SK-N-MC (cell line): ENCODE results near the gene BEST4.

Source experiments
- DNase-seq: peaks from one replicate; pipeline ENCODE4 v3.0.0-alpha.2; 2011; ENCODE audit warnings: low read depth, low spot score
- H3K27ac ChIP-seq: fragments of 200-600 bp; sonication (generic); 2 replicates; pipeline ENCODE4 v1.5.1; 2016; ENCODE audit warnings: mixed run types
- H3K36me3 ChIP-seq: fragments of 200-600 bp; sonication (generic); 2 replicates; pipeline ENCODE4 v1.6.1; 2017; ENCODE audit warnings: antibody characterized with exemption, low read length, mixed read lengths; ENCODE audit not compliant: insufficient read depth
- H3K4me3 ChIP-seq: fragments of 200-600 bp; sonication (generic); 2 replicates; pipeline ENCODE4 v1.5.1; 2016
- H3K9ac ChIP-seq: fragments of 200-600 bp; sonication (generic); 2 replicates; pipeline ENCODE4 v1.8.0; 2017; ENCODE audit warnings: mixed run types, mixed read lengths; ENCODE audit not compliant: insufficient read length
- H3K9me3 ChIP-seq: fragments of 200-600 bp; sonication (generic); 2 replicates; pipeline ENCODE4 v1.6.1; 2017; ENCODE audit warnings: low read depth, mild to moderate bottlenecking, antibody characterized with exemption, low read length, moderate library complexity, mixed read lengths
- EZH2 ChIP-seq: fragments of 200-600 bp; sonication (generic); IDR thresholded peaks from one replicate; pipeline ENCODE4 v1.6.1; 2017; ENCODE audit warnings: antibody characterized with exemption
- FOXP2 ChIP-seq: optimal IDR thresholded peaks from 2 replicates; pipeline ENCODE3; 2011; ENCODE audit warnings: mild to moderate bottlenecking, moderate library complexity; ENCODE audit not compliant: insufficient read depth; ENCODE audit errors: extremely low read length, control extremely low read depth
- POLR2AphosphoS5 ChIP-seq: IDR thresholded peaks from 2 replicates; pipeline ENCODE4 v1.6.1; 2012; ENCODE audit warnings: mild to moderate bottlenecking, low read depth, low read length, borderline replicate concordance

The BEST4 gene

DNA sequence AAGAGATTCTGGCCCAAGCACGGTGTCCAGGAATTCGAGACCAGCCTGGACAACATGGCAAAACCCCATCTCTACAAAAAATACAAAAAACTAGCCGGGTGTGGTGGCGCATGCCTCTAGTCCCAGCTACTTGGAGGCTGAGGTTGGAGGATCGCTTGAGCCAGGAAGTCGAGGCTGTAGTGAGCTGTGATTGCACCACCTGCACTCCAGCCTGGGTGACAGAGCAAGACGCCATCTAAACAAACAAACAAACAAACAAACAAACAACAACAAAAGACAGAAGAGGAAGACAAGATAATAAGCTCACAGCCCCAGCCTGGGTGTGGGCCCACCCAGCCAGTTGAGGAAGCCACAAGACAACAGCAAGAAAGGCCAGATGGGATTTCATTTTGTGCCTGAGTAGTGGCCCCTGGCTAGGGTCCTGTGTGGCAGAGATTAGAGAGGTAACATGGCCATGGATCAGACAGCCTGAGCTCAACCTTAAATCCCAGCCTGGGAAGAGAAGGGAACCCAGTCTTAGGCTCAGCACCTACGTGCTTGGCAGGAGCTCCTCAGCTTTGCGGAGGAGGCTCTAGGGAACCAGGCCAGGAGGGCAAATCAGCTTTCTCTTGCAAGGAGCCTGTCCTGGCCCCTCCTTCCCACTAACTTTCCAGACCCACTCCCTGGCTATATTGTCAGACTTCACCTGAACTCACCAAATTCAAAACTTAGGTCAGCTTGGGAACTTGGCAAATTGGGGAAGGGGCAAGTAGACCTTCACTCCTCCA lies 4.9 kb upstream of the BEST4 start:
- Histone ChIP-seq H3K9me3 (no peaks in the 10 kb centered on the region), H3K9ac (no peak overlapping the region), H3K36me3 (no peaks in the 10 kb centered on the region), H3K4me3 (no peak overlapping the region), H3K27ac (no peak overlapping the region)
- DNase-seq: no peak
- TF ChIP-seq FOXP2 (no peak), POLR2AphosphoS5 (no peak), EZH2 (no peak)

DNA sequence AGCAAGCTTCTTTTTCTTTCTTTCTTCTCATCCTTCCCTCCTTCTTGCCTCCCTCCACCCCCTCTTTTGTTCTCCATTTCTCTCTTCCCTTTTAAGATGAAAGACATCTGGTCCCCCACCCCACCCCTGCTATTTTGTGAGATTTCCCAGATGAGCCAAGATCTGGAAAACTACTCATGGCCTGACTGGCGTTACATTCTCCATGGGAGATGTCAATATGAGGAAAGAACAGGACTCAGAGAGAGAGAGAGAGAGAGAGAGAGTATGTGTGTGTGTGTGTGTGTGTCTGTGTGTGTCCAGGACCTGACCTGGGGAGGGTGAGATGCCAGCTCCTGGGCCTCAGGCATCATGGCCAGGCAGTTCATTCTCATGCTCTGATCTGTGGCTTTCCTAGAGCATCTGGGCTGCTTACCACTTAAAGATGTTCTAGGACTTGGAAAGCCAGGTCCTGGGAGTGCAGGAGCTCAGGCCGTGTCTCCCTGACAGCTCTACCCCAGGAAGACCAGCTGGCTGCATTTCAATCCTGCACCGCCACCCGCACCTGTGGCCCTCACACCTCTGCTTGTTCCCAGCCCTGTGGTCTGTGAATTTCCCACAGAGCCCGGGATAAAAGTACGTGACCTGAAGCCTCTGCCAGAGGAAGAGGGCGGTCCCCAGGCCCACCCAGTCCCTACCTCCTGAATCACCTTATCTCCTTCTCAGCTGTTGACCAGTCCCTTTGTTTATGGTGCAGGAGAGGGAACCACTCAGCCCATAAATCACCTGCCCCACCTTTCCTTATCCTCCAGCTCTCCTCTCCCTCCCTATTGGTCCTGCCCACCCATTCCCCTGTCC lies 3.2 kb upstream of the BEST4 start:
- no peak overlapping the region for H3K9ac ChIP-seq
- no peaks in the 10 kb centered on the region for H3K9me3 ChIP-seq
- no peak overlapping the region for H3K4me3 ChIP-seq
- H3K27ac ChIP-seq: no peak overlapping the region
- DNase-seq: no peak
- no peaks in the 10 kb centered on the region for H3K36me3 ChIP-seq
- TF ChIP-seq EZH2 (no peak), POLR2AphosphoS5 (no peak), FOXP2 (no peak)

DNA sequence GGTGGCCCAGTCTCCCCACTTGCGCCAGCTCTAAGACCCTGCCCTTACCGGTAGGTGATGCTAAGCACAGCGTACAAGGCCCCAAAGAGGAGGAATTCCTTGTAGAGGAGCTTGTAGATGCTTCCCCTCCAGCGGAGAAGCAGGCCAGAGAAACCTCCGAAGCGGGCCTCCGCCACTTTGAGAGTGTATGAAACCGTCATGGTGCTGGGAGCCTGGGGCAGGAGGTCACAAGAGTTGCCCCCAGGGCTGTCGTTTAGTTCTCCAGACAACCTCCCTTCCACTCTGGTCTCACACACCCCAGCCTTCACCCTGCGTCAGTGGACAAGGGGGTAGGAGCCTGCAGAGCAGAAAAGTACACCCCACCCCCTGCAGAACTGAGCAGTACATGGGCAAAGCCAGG lies 464 bp downstream of the BEST4 start:
- TF ChIP-seq FOXP2 (no peak), POLR2AphosphoS5 (no peak), EZH2 (no peak)
- Histone ChIP-seq H3K9ac (no peak overlapping the region), H3K4me3 (no peak overlapping the region), H3K9me3 (no peaks in the 10 kb centered on the region), H3K36me3 (no peaks in the 10 kb centered on the region), H3K27ac (no peak overlapping the region)
- no peak for DNase-seq

- DNase-seq: no peak
- H3K4me3 ChIP-seq: no peak overlapping the region
- no peak for TF ChIP-seq EZH2
- no peak for TF ChIP-seq POLR2AphosphoS5
- TF ChIP-seq FOXP2: no peak
- H3K9me3 ChIP-seq: no peaks in the 10 kb centered on the region
- H3K27ac ChIP-seq: no peak overlapping the region
- no peak overlapping the region for H3K9ac ChIP-seq
- H3K36me3 ChIP-seq: peaks cover 2% of the 10 kb centered on the region; the same call in 1 of the 2 replicates
Measured at GRCh38 chr1:44786841-44787426, 1.0 kb downstream of the BEST4 start.

DNA sequence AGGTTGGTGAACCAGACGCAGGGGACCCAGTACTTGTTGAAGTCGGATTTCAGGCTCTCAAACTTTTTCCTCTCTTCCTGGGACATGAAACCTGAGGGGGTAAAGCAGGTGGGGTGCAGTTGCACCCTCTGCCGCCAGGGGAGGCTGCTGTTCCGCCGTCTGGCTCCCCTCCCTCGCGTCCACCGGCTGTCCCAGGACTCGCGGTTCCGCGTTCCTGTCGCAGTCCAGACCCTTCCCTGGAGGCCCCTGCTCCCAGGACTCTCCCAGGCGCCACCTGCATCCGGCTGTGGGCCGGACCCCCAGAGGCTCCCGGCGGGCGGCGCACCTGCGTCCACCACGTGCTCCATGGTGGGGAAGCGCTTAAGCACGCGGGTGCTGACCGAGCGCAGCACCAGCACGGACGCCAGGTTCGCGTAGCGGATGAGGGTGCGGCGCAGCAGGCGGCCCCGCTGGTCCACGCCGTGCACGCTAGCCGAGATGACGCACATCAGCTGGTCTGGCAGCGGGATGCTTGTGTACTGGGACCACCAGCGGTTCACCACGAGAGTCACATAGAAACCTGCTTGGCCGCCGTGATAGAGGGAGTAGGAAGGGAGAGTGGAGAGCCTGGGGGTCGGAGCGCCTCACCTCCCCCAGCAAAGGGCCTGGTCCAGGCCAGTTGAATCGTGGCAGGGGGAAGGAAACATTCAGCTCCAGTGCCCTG lies 1.7 kb downstream of the BEST4 start:
- Histone ChIP-seq H3K4me3 (no peak overlapping the region), H3K36me3 (peaks cover 8% of the 10 kb centered on the region; the same call in 1 of the 2 replicates), H3K27ac (no peak overlapping the region), H3K9ac (no peak overlapping the region), H3K9me3 (no peaks in the 10 kb centered on the region)
- no peak for DNase-seq
- no peak for TF ChIP-seq EZH2
- no peak for TF ChIP-seq POLR2AphosphoS5
- no peak for TF ChIP-seq FOXP2

DNA sequence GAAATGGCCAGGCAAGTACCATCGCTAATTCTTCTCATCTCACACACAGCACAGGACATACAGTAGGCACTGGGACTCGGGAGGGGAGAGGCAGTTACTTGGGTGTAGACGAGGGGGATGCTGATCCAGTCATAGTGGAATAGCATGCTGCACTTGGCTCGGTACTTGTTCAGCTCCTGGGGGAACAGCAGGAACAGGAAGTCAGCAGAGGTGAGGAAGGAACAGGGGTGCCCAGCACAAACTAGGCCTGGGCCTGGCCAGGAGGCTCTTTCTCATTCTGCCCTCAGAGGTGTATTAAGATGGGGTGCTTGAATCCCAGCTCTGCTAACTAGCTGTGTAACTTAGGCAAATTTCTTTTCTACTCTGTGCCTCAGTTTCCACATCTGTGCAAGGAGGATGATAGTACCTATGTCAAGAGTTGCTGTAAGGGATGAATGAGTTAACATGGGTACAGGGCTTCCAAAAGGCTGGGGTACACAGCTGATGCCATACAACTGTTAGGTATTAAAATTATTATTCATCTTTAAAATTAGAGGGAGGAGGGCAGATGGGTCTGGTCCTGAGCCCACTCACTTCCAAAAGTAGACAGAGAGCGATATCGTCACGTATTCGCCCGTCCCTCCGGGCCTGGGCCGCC lies 2.4 kb downstream of the BEST4 start:
- peaks cover 15% of the 10 kb centered on the region for H3K36me3 ChIP-seq
- H3K9ac ChIP-seq: no peak overlapping the region

GRCh38 chr1:44785029-44785380 lies 3.0 kb downstream of the BEST4 start:
- no peak overlapping the region for H3K4me3 ChIP-seq

More for the DNA sequence above, 2.4 kb downstream of the BEST4 start:
- no peak overlapping the region for H3K4me3 ChIP-seq
- no peaks in the 10 kb centered on the region for H3K9me3 ChIP-seq
- TF ChIP-seq EZH2: no peak
- TF ChIP-seq POLR2AphosphoS5: no peak
- TF ChIP-seq FOXP2: no peak
- DNase-seq: no peak
- H3K27ac ChIP-seq: no peak overlapping the region

More at GRCh38 chr1:44785029-44785380, 3.0 kb downstream of the BEST4 start:
- no peaks in the 10 kb centered on the region for H3K9me3 ChIP-seq
- no peak for TF ChIP-seq EZH2
- no peak for TF ChIP-seq FOXP2
- TF ChIP-seq POLR2AphosphoS5: no peak
- DNase-seq: no peak
- H3K36me3 ChIP-seq: peaks cover 21% of the 10 kb centered on the region
- no peak overlapping the region for H3K9ac ChIP-seq
- no peak overlapping the region for H3K27ac ChIP-seq
